K562 (cell line): Measurements from ENCODE around the gene HHATL. TPM values are rescaled to one million over a fixed set of nuclear protein-coding genes. Genes with fewer than 3 reads are reported as not detected.

Experiments
- ATAC-seq: fragments of 200-7000 bp; cut with Tn5 transposase; 3 replicates; pipeline ENCODE4 v1.9.1; 2020; ENCODE audit warnings: moderate library complexity
- BruUV-seq: library from RNA; stranded (reverse); fragments of 400-500 nt; replicated peaks from 2 replicates; lab custom pipeline; 2021; lab: Mats Ljungman, UMichigan
- CTCF ChIA-PET: fragments of 300-600 bp; formaldehyde crosslinking; extraction: SDS; loops from one replicate; lab custom pipeline; 2021; ENCODE audit warnings: low intra/inter-chr PET ratio; lab: Yijun Ruan, JAX
- POLR2A ChIA-PET: fragments of 300-600, 350-650 bp; sonication (Branson Sonifier 250); formaldehyde crosslinking; extraction: SDS; loops from one replicate; lab custom pipeline; 2021; ENCODE audit warnings: antibody characterized with exemption, inconsistent platforms; lab: Yijun Ruan, JAX
- DNase-seq, 4 experiments: peaks; one replicate each; pipeline versions ENCODE4 v3.0.0 to v3.0.0-alpha.2; 2011 to 2018; ENCODE audit warnings: low spot score in 3 of 4, mixed read lengths in 3 of 4; ENCODE audit errors: extremely low read depth in 1 of 4
- FAIRE-seq: peaks from 2 replicates; lab custom pipeline; 2011; peaks lifted over from hg19 to GRCh38; lab: Jason Lieb, UNC
- H2AFZ ChIP-seq: 2 replicates; pipeline ENCODE4 v1.6.0; 2011; ENCODE audit warnings: low read depth, low read length, control low read depth, inconsistent platforms
- H3K27ac ChIP-seq: fragments of 200-600 bp; 3 replicates; pipeline ENCODE4 v1.8.0; 2011; ENCODE audit warnings: low read depth, mild to moderate bottlenecking, control low read depth, inconsistent platforms, low read length, moderate library complexity, mixed read lengths; ENCODE audit errors: extremely low read depth
- H3K27me3 ChIP-seq, 2 experiments: fragments of 300-600 bp in 1 of 2; 2 replicates in 1 of 2; 3 replicates in 1 of 2; pipeline versions ENCODE4 v1.6.0 to v1.8.0; 2011; ENCODE audit warnings: inconsistent platforms in 2 of 2, low read length in 2 of 2, mild to moderate bottlenecking in 1 of 2, mixed read lengths in 1 of 2, moderate library complexity in 1 of 2; ENCODE audit not compliant: control insufficient read depth in 2 of 2, insufficient read depth in 2 of 2
- H3K36me3 ChIP-seq: fragments of 300-600 bp; 3 replicates; pipeline ENCODE4 v1.8.0; 2011; ENCODE audit warnings: mild to moderate bottlenecking, low read length, inconsistent platforms; ENCODE audit not compliant: control insufficient read depth, insufficient read depth
- H3K4me1 ChIP-seq, 2 experiments: fragments of 200-600 bp in 1 of 2; replicated peaks in 1 of 2; 2 replicates in 1 of 2; 3 replicates in 1 of 2; pipeline versions ENCODE4 v1.5.1 to v1.8.0; 2011; ENCODE audit warnings: inconsistent platforms in 2 of 2, low read length in 2 of 2, mild to moderate bottlenecking in 1 of 2, mixed read lengths in 1 of 2, moderate library complexity in 1 of 2; ENCODE audit not compliant: control insufficient read depth in 2 of 2, insufficient read depth in 2 of 2
- H3K4me2 ChIP-seq: 2 replicates; pipeline ENCODE4 v1.6.1; 2011; ENCODE audit warnings: low read length, control low read depth, inconsistent platforms, mixed read lengths; ENCODE audit not compliant: insufficient read depth
- H3K4me3 ChIP-seq: fragments of 200-600 bp; sonication (generic), shearing (Covaris generic); 2 replicates; pipeline ENCODE4 v1.5.1; 2016; ENCODE audit warnings: control low read depth, inconsistent platforms
- H3K79me2 ChIP-seq: fragments of 200-600 bp; 3 replicates; pipeline ENCODE4 v1.8.0; 2011; ENCODE audit warnings: low read length, inconsistent platforms; ENCODE audit not compliant: control insufficient read depth, insufficient read depth
- H3K9ac ChIP-seq, 2 experiments: 2 replicates each; pipeline versions ENCODE4 v1.6.0 to v1.6.1; 2011; ENCODE audit warnings: low read depth in 2 of 2, low read length in 2 of 2, control low read depth in 1 of 2, inconsistent platforms in 1 of 2, mild to moderate bottlenecking in 1 of 2, mixed read lengths in 1 of 2; ENCODE audit not compliant: insufficient read depth in 1 of 2
- H3K9me1 ChIP-seq: one replicate; pipeline ENCODE4 v1.6.0; 2011; ENCODE audit warnings: inconsistent platforms, mild to moderate bottlenecking, low read length, moderate library complexity; ENCODE audit not compliant: control insufficient read depth, insufficient read depth
- H3K9me3 ChIP-seq: replicated peaks from 2 replicates; pipeline ENCODE4 v1.5.1; 2011; ENCODE audit warnings: low read depth, low read length, inconsistent platforms; ENCODE audit not compliant: control insufficient read depth, insufficient read depth
- H4K20me1 ChIP-seq: replicated peaks from 2 replicates; pipeline ENCODE4 v1.6.1; 2011; ENCODE audit warnings: low read length, inconsistent platforms, mixed read lengths; ENCODE audit not compliant: control insufficient read depth, insufficient read depth
- E2F3 ChIP-seq: fragments of 250-450 bp; sonication (Bioruptor Pico); IDR thresholded peaks from 2 replicates; pipeline ENCODE4 v1.4.0; 2020; ENCODE audit warnings: mild to moderate bottlenecking
- FOXA3 ChIP-seq, 2 experiments: fragments of 450-650 bp in 1 of 2; sonication (generic) in 1 of 2; formaldehyde crosslinking; IDR thresholded peaks in 1 of 2; conservative IDR thresholded peaks in 1 of 2; 2 replicates each; pipeline versions ENCODE4 v1.4.0 to v1.8.0; 2020 to 2022; ENCODE audit warnings: mild to moderate bottlenecking in 2 of 2, missing genetic modification reagents in 1 of 2
- KAT7 ChIP-seq: sonication (generic); formaldehyde crosslinking; IDR thresholded peaks from 2 replicates; pipeline ENCODE4 v1.8.0; 2022; ENCODE audit warnings: missing genetic modification reagents, mild to moderate bottlenecking, borderline replicate concordance
- SRSF7 ChIP-seq: fragments of 200-400 bp; formaldehyde crosslinking; optimal IDR thresholded peaks from 2 replicates; pipeline ENCODE3; 2017; ENCODE audit warnings: mild to moderate bottlenecking, low read depth, low read length
- ZBED1 ChIP-seq: IDR thresholded peaks from 2 replicates; pipeline ENCODE4 v1.6.1; 2014
- WGBS: fragments of 100-300 bp; shearing (Covaris generic); methylation state at CpG from one replicate; pipeline ENCODE4 v1.1.6; 2016; ENCODE audit warnings: low coverage, mixed read lengths; ENCODE audit not compliant: insufficient coverage; ENCODE audit errors: missing lambda C conversion rate; 5-methylcytosine and 5-hydroxymethylcytosine counted together
- in situ Hi-C: fragments of 300-500 bp; cut with MboI; formaldehyde crosslinking; loops from 4 replicates; pipeline ENCODE4 v1.15.0; 2018; ENCODE audit warnings: inconsistent platforms, mixed read lengths
- intact Hi-C: fragments of 100-400 bp; cut with micrococcal nuclease; formaldehyde crosslinking; loops from 2 replicates; pipeline ENCODE4 v1.14.2; 2022
- polyA plus RNA-seq, 8 experiments: library from polyadenylated mRNA; depleted of rRNA in 4 of 8; stranded (reverse) in 5 of 8; unstranded in 3 of 8; fragments of >200 nt; fragmentation: Nextera tagmentation in 2 of 8; fragmentation: Illumina TruSeq in 1 of 8; extraction: Ambion mirVana in 2 of 8; extraction: Trizol in 1 of 8; gene quantifications; 2 replicates each; pipeline versions ENCODE4 v1.2.1 to v1.2.3, GENCODE V29; 2011 to 2014; ENCODE audit warnings: inconsistent platforms in 1 of 8, missing spikeins in 1 of 8
- total RNA-seq, 7 experiments: library from RNA; depleted of rRNA in 6 of 7; stranded (reverse); fragments of >200 nt in 6 of 7; fragmentation: Illumina TruSeq in 2 of 7; extraction: Trizol in 2 of 7; gene quantifications; 2 replicates each; pipeline versions ENCODE4 v1.2.1 to v1.2.3, GENCODE V29; 2011 to 2021; ENCODE audit warnings: low replicate concordance in 1 of 7
- TF ChIP-seq, protein P1 (sequence below): fragments of 450-650 bp; IDR thresholded peaks from 2 replicates; pipeline ENCODE4 v1.6.1; 2016; ENCODE audit warnings: low read depth, mild to moderate bottlenecking, moderate library complexity
- TF ChIP-seq, protein P2 (sequence below): fragments of 450-650 bp; formaldehyde crosslinking; IDR thresholded peaks from 2 replicates; pipeline ENCODE4 v1.4.0; 2020; ENCODE audit warnings: mild to moderate bottlenecking

Gene HHATL
- total and polyA plus RNA-seq, 9 of the 15 experiments (the other 6 are each of a cell fraction or from before 2014, with no cell fraction given), result not detected

DNA sequence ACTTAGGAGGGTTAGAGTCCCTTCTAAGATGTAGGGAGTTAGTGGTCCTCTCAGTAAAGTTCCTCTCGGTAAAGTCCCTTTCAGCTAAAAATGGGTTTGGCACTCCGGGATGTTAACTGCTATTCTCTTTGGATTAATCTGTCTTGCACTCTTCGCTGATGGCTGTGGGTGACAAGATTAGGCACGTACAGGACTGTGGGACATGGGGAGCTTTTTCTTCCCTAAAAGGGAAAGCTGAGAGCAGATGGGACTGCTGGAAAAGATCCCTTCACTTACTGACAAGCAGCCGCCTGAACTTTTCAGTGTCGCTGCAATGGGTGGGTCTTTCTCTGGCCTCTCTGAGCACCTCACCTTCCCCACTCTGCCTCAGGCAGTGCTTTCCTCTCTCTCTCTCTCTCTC, 16.4 kb upstream of the HHATL start:
- CTCF ChIA-PET, result no interaction called here
- intact Hi-C loops (no loop called here), in situ Hi-C loops (no loop called here)
- TF ChIP-seq, protein P1, sequence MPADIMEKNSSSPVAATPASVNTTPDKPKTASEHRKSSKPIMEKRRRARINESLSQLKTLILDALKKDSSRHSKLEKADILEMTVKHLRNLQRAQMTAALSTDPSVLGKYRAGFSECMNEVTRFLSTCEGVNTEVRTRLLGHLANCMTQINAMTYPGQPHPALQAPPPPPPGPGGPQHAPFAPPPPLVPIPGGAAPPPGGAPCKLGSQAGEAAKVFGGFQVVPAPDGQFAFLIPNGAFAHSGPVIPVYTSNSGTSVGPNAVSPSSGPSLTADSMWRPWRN, result no peak
- TF ChIP-seq SRSF7 (no peak), E2F3 (CRISPR knock-in tag) (no peak), KAT7 (CRISPR knock-in tag) (no peak), FOXA3 (CRISPR knock-in tag; conservative IDR thresholded peaks at IDR 0.05 in 1 of 2, IDR thresholded peaks at IDR 0.05 in 1 of 2) (no peak), ZBED1 (no peak)
- TF ChIP-seq, protein P2, sequence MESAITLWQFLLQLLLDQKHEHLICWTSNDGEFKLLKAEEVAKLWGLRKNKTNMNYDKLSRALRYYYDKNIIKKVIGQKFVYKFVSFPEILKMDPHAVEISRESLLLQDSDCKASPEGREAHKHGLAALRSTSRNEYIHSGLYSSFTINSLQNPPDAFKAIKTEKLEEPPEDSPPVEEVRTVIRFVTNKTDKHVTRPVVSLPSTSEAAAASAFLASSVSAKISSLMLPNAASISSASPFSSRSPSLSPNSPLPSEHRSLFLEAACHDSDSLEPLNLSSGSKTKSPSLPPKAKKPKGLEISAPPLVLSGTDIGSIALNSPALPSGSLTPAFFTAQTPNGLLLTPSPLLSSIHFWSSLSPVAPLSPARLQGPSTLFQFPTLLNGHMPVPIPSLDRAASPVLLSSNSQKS (CRISPR knock-in tag), result no peak
- no peak overlapping the region for H3K27ac ChIP-seq
- no peak for FAIRE-seq
- ATAC-seq, result no peak
- 2% methylated on average over 6 of the region's 6 CpGs for WGBS
- H3K9ac ChIP-seq, result no peak overlapping the region
- no peak for DNase-seq
- H3K27me3 ChIP-seq, result peaks cover 13 to 21% of the 10 kb centered on the region in 2 experiments; a peak in 3 of 5 replicates
- POLR2A ChIA-PET, result interaction anchor here (0.6 to 1.0 kb wide), 2 partner anchors 29 to 214 kb away, joined by 3 read pairs; no protein-coding TSS in a partner anchor
- H3K4me3 ChIP-seq, result no peak overlapping the region
- no peaks in the 10 kb centered on the region for H3K36me3 ChIP-seq
- H2AFZ ChIP-seq, result no peak overlapping the region
- H3K4me2 ChIP-seq, result no peak overlapping the region
- H4K20me1 ChIP-seq, result no peaks in the 10 kb centered on the region
- no peaks in the 10 kb centered on the region for H3K4me1 ChIP-seq
- H3K79me2 ChIP-seq, result no peaks in the 10 kb centered on the region
- H3K9me3 ChIP-seq, result no peaks in the 10 kb centered on the region
- no TSS peak for BruUV-seq
- H3K9me1 ChIP-seq, result no peaks in the 10 kb centered on the region
